H1 (cell line): ENCODE measurements around the gene VSTM4. TPM values are rescaled to one million over a fixed set of nuclear protein-coding genes. Genes with fewer than 3 reads are reported as not detected.

Experiments
- CTCF ChIA-PET: fragments of 300-600 bp; sonication (Branson Sonifier 250); formaldehyde crosslinking; loops from one replicate; lab custom pipeline; 2021; ENCODE audit not compliant: partially characterized antibody; lab: Charles Lee
- POLR2A ChIA-PET: fragments of 300-600 bp; sonication (Branson Sonifier 250); formaldehyde crosslinking; loops from one replicate; lab custom pipeline; 2021; ENCODE audit warnings: inconsistent platforms; ENCODE audit not compliant: partially characterized antibody; lab: Charles Lee
- DNase-seq, 2 experiments: peaks; one replicate each; pipeline versions ENCODE4 v3.0.0 to v3.0.0-alpha.2; 2010 to 2022; ENCODE audit warnings: low spot score in 2 of 2, low read depth in 1 of 2, mixed read lengths in 1 of 2
- FAIRE-seq: peaks from 2 replicates; lab custom pipeline; 2011; peaks lifted over from hg19 to GRCh38; lab: Jason Lieb, UNC
- H2AFZ ChIP-seq: 2 replicates; pipeline ENCODE4 v1.8.1; 2012; ENCODE audit warnings: low read length, inconsistent platforms
- H2AK5ac ChIP-seq: 2 replicates; pipeline ENCODE4 v1.6.1; 2013; ENCODE audit warnings: low read depth, low read length
- H2BK120ac ChIP-seq: replicated peaks from 2 replicates; pipeline ENCODE3; 2013; ENCODE audit warnings: low read depth, low read length, inconsistent platforms
- H2BK12ac ChIP-seq: 2 replicates; pipeline ENCODE4 v1.6.1; 2013; ENCODE audit warnings: low read depth, low read length
- H2BK15ac ChIP-seq: 2 replicates; pipeline ENCODE4 v1.6.1; 2013; ENCODE audit warnings: low read length
- H2BK20ac ChIP-seq: 2 replicates; pipeline ENCODE4 v1.6.1; 2013; ENCODE audit warnings: low read length
- H2BK5ac ChIP-seq: 2 replicates; pipeline ENCODE4 v1.6.1; 2013; ENCODE audit warnings: low read depth, low read length
- H3K14ac ChIP-seq: 2 replicates; pipeline ENCODE4 v1.6.1; 2013; ENCODE audit warnings: inconsistent platforms; ENCODE audit not compliant: insufficient read length
- H3K18ac ChIP-seq: 2 replicates; pipeline ENCODE4 v1.6.1; 2013; ENCODE audit warnings: low read length; ENCODE audit errors: extremely low read depth
- H3K23ac ChIP-seq: 2 replicates; pipeline ENCODE4 v1.6.1; 2013; ENCODE audit warnings: inconsistent platforms; ENCODE audit not compliant: insufficient read length
- H3K23me2 ChIP-seq: 2 replicates; pipeline ENCODE4 v1.6.1; 2013; ENCODE audit warnings: low read depth, low read length
- H3K27ac ChIP-seq: 2 replicates; pipeline ENCODE4 v1.6.1; 2011; ENCODE audit warnings: low read depth, low read length, inconsistent platforms
- H3K27me3 ChIP-seq, 4 experiments: replicated peaks in 1 of 4; 1 replicate in 1 of 4; 2 replicates in 3 of 4; pipeline versions ENCODE4 v1.6.1 to v1.8.1; 2011 to 2013; ENCODE audit warnings: low read length in 3 of 4, mild to moderate bottlenecking in 3 of 4, inconsistent platforms in 2 of 4, mixed read lengths in 2 of 4, moderate library complexity in 1 of 4; ENCODE audit not compliant: control insufficient read depth in 3 of 4, insufficient read depth in 3 of 4; ENCODE audit errors: extremely low read depth in 1 of 4
- H3K36me3 ChIP-seq, 4 experiments: 2 replicates each; pipeline versions ENCODE4 v1.6.1 to v1.8.1; 2011 to 2013; ENCODE audit warnings: mild to moderate bottlenecking in 4 of 4, low read length in 3 of 4, moderate library complexity in 2 of 4, control low read depth in 1 of 4, inconsistent platforms in 1 of 4; ENCODE audit not compliant: insufficient read depth in 4 of 4, control insufficient read depth in 2 of 4
- H3K4ac ChIP-seq: replicated peaks from 2 replicates; pipeline ENCODE3; 2013; ENCODE audit warnings: low read length, low read depth, mixed read lengths, inconsistent platforms; ENCODE audit not compliant: insufficient read length
- H3K4me1 ChIP-seq, 4 experiments: replicated peaks in 1 of 4; 1 replicate in 1 of 4; 2 replicates in 3 of 4; pipeline versions ENCODE4 v1.6.1 to v1.8.1; 2011 to 2013; ENCODE audit warnings: low read length in 3 of 4, inconsistent platforms in 2 of 4, mixed read lengths in 1 of 4; ENCODE audit not compliant: insufficient read depth in 4 of 4, control insufficient read depth in 3 of 4
- H3K4me2 ChIP-seq, 2 experiments: 2 replicates each; pipeline versions ENCODE4 v1.6.1 to v1.8.1; 2011 to 2013; ENCODE audit warnings: low read depth in 2 of 2, low read length in 2 of 2, control low read depth in 1 of 2, inconsistent platforms in 1 of 2, mild to moderate bottlenecking in 1 of 2; ENCODE audit not compliant: insufficient read depth in 1 of 2
- H3K4me3 ChIP-seq, 4 experiments: fragments of 200-600, 300-600 bp in 1 of 4; sonication (generic), shearing (Covaris generic), sonication (Bioruptor Twin) in 1 of 4; 2 replicates each; pipeline versions ENCODE4 v1.5.1 to v1.8.1; 2011 to 2016; ENCODE audit warnings: low read length in 4 of 4, low read depth in 3 of 4, control low read depth in 2 of 4, inconsistent platforms in 2 of 4, mild to moderate bottlenecking in 2 of 4, mixed read lengths in 1 of 4, moderate library complexity in 1 of 4; ENCODE audit not compliant: insufficient read depth in 2 of 4; ENCODE audit errors: extremely low read depth in 1 of 4
- H3K56ac ChIP-seq: replicated peaks from 2 replicates; pipeline ENCODE3; 2013; ENCODE audit warnings: low read depth, mild to moderate bottlenecking, mixed read lengths, low read length, inconsistent platforms; ENCODE audit not compliant: insufficient read length
- H3K79me1 ChIP-seq: 2 replicates; pipeline ENCODE4 v1.6.1; 2013; ENCODE audit warnings: low read depth, low read length, control low read depth
- H3K79me2 ChIP-seq, 2 experiments: 2 replicates each; pipeline versions ENCODE4 v1.6.1 to v1.8.1; 2012 to 2013; ENCODE audit warnings: low read length in 2 of 2, mild to moderate bottlenecking in 2 of 2, inconsistent platforms in 1 of 2; ENCODE audit not compliant: insufficient read depth in 2 of 2, control insufficient read depth in 1 of 2
- H3K9ac ChIP-seq, 4 experiments: replicated peaks in 1 of 4; 1 replicate in 1 of 4; 2 replicates in 3 of 4; pipeline versions ENCODE4 v1.6.1 to v1.8.1; 2011 to 2013; ENCODE audit warnings: low read depth in 3 of 4, low read length in 3 of 4, control low read depth in 2 of 4, mild to moderate bottlenecking in 2 of 4, moderate library complexity in 2 of 4, inconsistent platforms in 1 of 4; ENCODE audit errors: extremely low read depth in 1 of 4
- H3K9me3 ChIP-seq, 2 experiments: 2 replicates each; pipeline versions ENCODE4 v1.6.1 to v1.8.1; 2012 to 2013; ENCODE audit warnings: mild to moderate bottlenecking in 2 of 2, moderate library complexity in 2 of 2, control low read depth in 1 of 2, inconsistent platforms in 1 of 2, low read depth in 1 of 2, low read length in 1 of 2, mixed read lengths in 1 of 2; ENCODE audit not compliant: insufficient read depth in 2 of 2
- H4K20me1 ChIP-seq, 2 experiments: replicated peaks in 1 of 2; 2 replicates each; pipeline versions ENCODE3 to v1.8.1; 2011 to 2013; ENCODE audit warnings: inconsistent platforms in 2 of 2, low read length in 2 of 2, mild to moderate bottlenecking in 1 of 2; ENCODE audit not compliant: insufficient read depth in 2 of 2, control insufficient read depth in 1 of 2
- H4K5ac ChIP-seq: 2 replicates; pipeline ENCODE4 v1.6.1; 2013; ENCODE audit warnings: low read length, low read depth, mixed read lengths, inconsistent platforms; ENCODE audit not compliant: insufficient read length
- H4K8ac ChIP-seq: 2 replicates; pipeline ENCODE4 v1.8.0; 2013; ENCODE audit warnings: mild to moderate bottlenecking, moderate library complexity, low read length, inconsistent platforms; ENCODE audit not compliant: insufficient read depth; ENCODE audit errors: extremely low read depth
- H4K91ac ChIP-seq: replicated peaks from 2 replicates; pipeline ENCODE3; 2013; ENCODE audit warnings: low read length, mixed read lengths, inconsistent platforms; ENCODE audit not compliant: insufficient read length
- CBX8 ChIP-seq: fragments of 300-800, 300-1000 bp; sonication (generic); IDR thresholded peaks from 2 replicates; pipeline ENCODE4 v1.7.1; 2016; ENCODE audit warnings: low read depth, low read length, borderline replicate concordance
- CHD2 ChIP-seq: IDR thresholded peaks from 2 replicates; pipeline ENCODE4 v1.6.1; 2012; ENCODE audit warnings: low read length, improper control_type of control experiment
- HDAC2 ChIP-seq, 2 experiments: fragments of 300-600 bp in 1 of 2; sonication (generic) in 1 of 2; IDR thresholded peaks; 2 replicates each; pipeline ENCODE4 v1.6.1; 2011 to 2012; ENCODE audit warnings: low read depth in 2 of 2, low read length in 2 of 2, mild to moderate bottlenecking in 2 of 2, moderate library complexity in 2 of 2, borderline replicate concordance in 1 of 2, inconsistent platforms in 1 of 2
- TAF7 ChIP-seq: optimal IDR thresholded peaks from 2 replicates; pipeline ENCODE3; 2011; ENCODE audit warnings: low read depth, mild to moderate bottlenecking, inconsistent platforms, low read length, moderate library complexity, borderline replicate concordance
- YY1 ChIP-seq: IDR thresholded peaks from 2 replicates; pipeline ENCODE4 v1.6.1; 2011; ENCODE audit warnings: low read depth, mild to moderate bottlenecking, low read length
- WGBS, 2 experiments: shearing (Covaris generic) in 1 of 2; methylation state at CpG; one replicate each; pipeline versions ENCODE4 v1.1.6 to v1.1.7; 2013 to 2015; ENCODE audit warnings: low lambda C conversion rate in 2 of 2, mixed read lengths in 2 of 2, inconsistent platforms in 1 of 2, low coverage in 1 of 2, missing lambda C conversion rate in 1 of 2; ENCODE audit not compliant: insufficient replicate concordance in 2 of 2, insufficient coverage in 1 of 2, insufficient read length in 1 of 2; ENCODE audit errors: extremely low coverage in 1 of 2, missing lambda C conversion rate in 1 of 2; 5-methylcytosine and 5-hydroxymethylcytosine counted together
- polyA plus RNA-seq, 7 experiments: library from polyadenylated mRNA; depleted of rRNA in 3 of 7; stranded (reverse) in 5 of 7; unstranded in 2 of 7; fragments of >200 nt in 5 of 7; fragments of 200-250 nt in 2 of 7; gene quantifications; 1 replicate in 5 of 7; 2 replicates in 1 of 7; 4 replicates in 1 of 7; pipeline versions ENCODE4 v1.2.1 to v1.2.3, GENCODE V29; 2011 to 2013; ENCODE audit warnings: missing spikeins in 2 of 7, mixed read lengths in 2 of 7
- total RNA-seq: library from RNA; stranded (reverse); fragmentation: NEBNext Ultra II Directional; extraction: Animal tissue kit (Norgen Biotek cat#: 25700); gene quantifications from 2 replicates; pipeline ENCODE4 v1.2.1, GENCODE V29; 2021

Gene VSTM4
- total and polyA plus RNA-seq, 2 of the 8 experiments (the other 6 are each of a cell fraction or from before 2014, with no cell fraction given): 0.48 to 0.73 TPM

DNA sequence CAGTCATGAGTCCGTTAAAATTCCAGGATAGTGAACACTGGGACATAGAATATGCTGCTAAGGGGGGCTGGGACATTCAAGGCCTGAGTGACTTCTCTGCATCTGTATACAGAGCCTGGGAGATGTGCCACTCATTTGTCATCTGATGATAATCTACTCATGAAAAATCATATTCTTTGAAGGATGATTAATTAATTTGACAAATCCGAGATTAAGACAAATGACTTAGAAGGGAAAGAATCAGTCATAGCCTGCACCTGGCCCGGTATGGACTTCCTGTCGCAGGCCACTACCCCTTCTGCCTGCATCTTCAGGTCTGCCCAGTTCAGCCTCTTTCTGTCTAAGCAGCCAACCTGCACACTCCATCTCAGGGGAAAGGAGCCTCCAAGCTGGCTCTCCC lies 37.3 kb upstream of the VSTM4 start:
- H3K23ac ChIP-seq: no peak overlapping the region
- no peak overlapping the region for H4K8ac ChIP-seq
- ChIA-PET POLR2A (no interaction called here), CTCF (interaction anchor here (1.4 to 5.0 kb wide), 2 partner anchors 10 to 12 kb away, joined by 4 to 27 read pairs; no protein-coding TSS in a partner anchor)
- no peaks in the 10 kb centered on the region for H3K36me3 ChIP-seq
- no peaks in the 10 kb centered on the region for H3K79me1 ChIP-seq
- H2AFZ ChIP-seq: no peak overlapping the region
- H3K9me3 ChIP-seq: peaks cover 0 to 2% of the 10 kb centered on the region in 2 experiments; a peak in 1 of 4 replicates
- DNase-seq (no peak), FAIRE-seq (no peak)
- H4K91ac ChIP-seq: no peak overlapping the region
- no peaks in the 10 kb centered on the region for H4K20me1 ChIP-seq
- no peak overlapping the region for H4K5ac ChIP-seq
- 94% methylated on average over 4 of the region's 4 CpGs; no CpG with 5 or more reads in 1 of the 2 experiments for WGBS, 2 experiments
- no peak overlapping the region for H2BK15ac ChIP-seq
- H3K4me1 ChIP-seq: no peaks in the 10 kb centered on the region; a peak in 1 of 7 replicates
- H3K9ac ChIP-seq: no peak overlapping the region
- no peak overlapping the region for H3K27ac ChIP-seq
- no peak overlapping the region for H2AK5ac ChIP-seq
- H3K14ac ChIP-seq: no peak overlapping the region
- H3K56ac ChIP-seq: no peak overlapping the region
- H3K18ac ChIP-seq: no peak overlapping the region
- H2BK120ac ChIP-seq: no peak overlapping the region
- no peak overlapping the region for H3K4ac ChIP-seq
- no peaks in the 10 kb centered on the region for H3K27me3 ChIP-seq
- H2BK12ac ChIP-seq: no peak overlapping the region
- no peak overlapping the region for H2BK5ac ChIP-seq
- H3K79me2 ChIP-seq: no peaks in the 10 kb centered on the region
- H3K4me3 ChIP-seq: no peak overlapping the region
- no peak overlapping the region for H2BK20ac ChIP-seq
- no peak for TF ChIP-seq TAF7
- no peak for TF ChIP-seq HDAC2 (IDR thresholded peaks at IDR 0.05; ENCODE audit: borderline replicate concordance in 1 of 2, low read depth in 2 of 2, low read length in 2 of 2)
- no peak for TF ChIP-seq CHD2
- no peak for TF ChIP-seq YY1
- TF ChIP-seq CBX8: no peak
- no peaks in the 10 kb centered on the region for H3K23me2 ChIP-seq
- H3K4me2 ChIP-seq: no peak overlapping the region
